ENCODE measurements around the gene GTF2IRD1. TPM values are rescaled to one million over a fixed set of nuclear protein-coding genes. Genes with fewer than 3 reads are reported as not detected.

GTF2IRD1 gene
- total RNA-seq, 4 donors from 2014 or later = 11.5 to 39.1 (median 22.5) TPM

Small RNA genes within 50 kb of the gene (small RNA-seq; reads per million reads assigned to genes)
- not detected for gene RNA5SP233

Other genes with a start within 250 kb of the GTF2IRD1 start
- gene LAT2, start 243.9 kb upstream of the GTF2IRD1 start, total RNA-seq = 10 to 100 TPM in 1 of 4 donors, 1 to 10 TPM in 3; 2.1 to 14.4 (median 6.0) TPM
- gene RFC2, start 199.5 kb upstream of the GTF2IRD1 start, total RNA-seq = 10 to 100 TPM in 3 of 4 donors, 1 to 10 TPM in 1; 4.9 to 31.4 (median 19.2) TPM
- gene CLIP2, start 164.5 kb upstream of the GTF2IRD1 start, total RNA-seq = 10 to 100 TPM; 20.3 to 41.8 (median 28.4) TPM
- gene GTF2I, start 203.8 kb downstream of the GTF2IRD1 start, total RNA-seq = 100 to 1,000 TPM; 135 to 454 (median 229) TPM